NCI-H526 treated with DMSO at 0.1 percent for 48 hours (cell line): ENCODE results near the gene HSBP1L1.

Source experiments
- DNase-seq: peaks from one replicate; lab custom pipeline; 2025; lab: John Stamatoyannopoulos, UW

HSBP1L1 gene

DNA sequence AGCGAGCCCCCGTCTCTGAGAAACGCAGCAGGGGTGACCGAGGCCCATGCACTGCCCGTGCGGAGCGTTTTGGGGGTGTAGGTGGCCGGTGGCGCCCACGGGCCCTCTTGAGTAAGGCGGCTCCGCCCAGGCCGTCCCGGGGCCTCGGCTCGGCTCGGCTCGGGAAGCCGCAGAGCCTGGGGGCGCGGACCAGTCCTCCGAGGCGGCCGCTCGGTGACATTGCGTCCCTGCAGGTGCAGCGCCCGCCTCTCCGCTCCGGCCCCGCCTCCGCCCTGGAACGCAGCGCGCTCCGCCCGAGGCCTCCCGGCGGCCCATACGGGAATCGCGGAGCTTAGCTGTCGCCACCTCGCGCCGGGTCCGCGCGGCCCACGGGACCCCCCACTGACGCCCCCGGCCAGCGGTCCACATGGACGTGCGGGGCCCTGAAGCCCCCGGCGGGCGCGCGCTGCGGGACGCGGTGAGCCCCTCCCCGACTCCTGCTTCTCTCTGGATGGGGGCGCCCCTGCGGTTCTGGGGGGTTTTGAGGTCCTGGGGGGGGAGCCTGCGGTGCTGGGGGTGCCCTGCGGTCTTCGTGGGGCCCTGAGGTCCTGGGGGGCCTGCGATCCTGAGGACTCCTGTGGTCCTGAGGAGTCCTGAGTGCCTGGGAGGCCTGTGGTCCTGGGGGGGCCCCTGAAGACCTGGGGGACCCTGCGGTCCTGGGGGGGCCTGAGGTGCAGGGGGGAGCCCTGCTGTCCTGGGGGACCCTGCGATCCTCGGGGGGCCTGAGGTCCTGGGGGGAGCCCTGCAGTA, at the start of gene HSBP1L1:
Gene HSBP1L1, plus strand, starts transcription at position 314 of the 789 bp plus-strand sequence. Its CDS starts 93 bp downstream, at position 407.
- DNase-seq: peak; percentile 29

DNA sequence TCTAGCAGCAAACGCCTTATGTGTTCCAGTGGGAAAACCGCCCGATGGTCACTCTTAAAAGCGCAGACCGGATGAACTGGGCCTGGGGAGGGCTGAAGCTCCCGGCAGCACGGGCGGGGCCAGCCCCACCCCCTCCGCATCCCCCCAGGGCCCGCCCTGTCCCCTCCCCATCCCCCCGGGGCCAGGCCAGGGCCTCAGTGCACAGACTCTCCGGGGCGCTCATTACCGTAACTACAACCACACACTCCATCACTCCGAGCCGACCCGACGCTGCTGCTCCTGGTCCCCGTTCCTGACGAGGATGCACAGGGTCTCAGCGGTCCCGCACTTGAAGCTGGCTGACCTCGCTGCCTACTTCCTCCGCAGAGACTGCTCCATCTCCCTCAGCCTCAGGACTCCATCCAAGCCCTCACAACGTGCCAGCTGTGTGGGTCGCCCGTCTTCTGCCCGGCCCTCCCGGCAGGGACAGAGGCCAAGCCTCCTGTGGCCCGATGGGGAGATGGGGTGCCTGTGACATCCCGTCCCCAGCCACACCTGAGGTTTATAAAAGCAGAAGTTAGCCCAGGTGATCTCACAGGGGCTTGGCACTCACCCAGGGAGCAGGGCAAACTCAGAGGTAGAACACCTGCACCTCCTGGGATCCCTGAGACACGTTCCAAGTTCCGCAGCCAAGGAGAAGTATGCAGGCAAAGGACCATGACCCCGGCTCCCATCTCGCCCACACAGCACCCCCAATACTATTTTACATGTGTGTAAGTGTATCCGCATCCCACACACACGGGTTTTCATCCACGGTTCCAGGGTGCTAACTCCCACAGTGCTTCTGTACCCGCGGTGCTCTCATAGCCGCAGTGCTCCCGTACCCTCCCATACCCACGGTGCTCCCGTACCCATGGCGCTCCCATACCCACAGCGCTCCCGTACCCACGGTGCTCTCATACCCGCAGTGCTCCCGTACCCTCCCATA, 49.0 kb upstream of the HSBP1L1 start:
- no peak for DNase-seq

- no peak for DNase-seq
Measured at GRCh38 chr18:79916128-79916494, 48.3 kb upstream of the HSBP1L1 start.

DNA sequence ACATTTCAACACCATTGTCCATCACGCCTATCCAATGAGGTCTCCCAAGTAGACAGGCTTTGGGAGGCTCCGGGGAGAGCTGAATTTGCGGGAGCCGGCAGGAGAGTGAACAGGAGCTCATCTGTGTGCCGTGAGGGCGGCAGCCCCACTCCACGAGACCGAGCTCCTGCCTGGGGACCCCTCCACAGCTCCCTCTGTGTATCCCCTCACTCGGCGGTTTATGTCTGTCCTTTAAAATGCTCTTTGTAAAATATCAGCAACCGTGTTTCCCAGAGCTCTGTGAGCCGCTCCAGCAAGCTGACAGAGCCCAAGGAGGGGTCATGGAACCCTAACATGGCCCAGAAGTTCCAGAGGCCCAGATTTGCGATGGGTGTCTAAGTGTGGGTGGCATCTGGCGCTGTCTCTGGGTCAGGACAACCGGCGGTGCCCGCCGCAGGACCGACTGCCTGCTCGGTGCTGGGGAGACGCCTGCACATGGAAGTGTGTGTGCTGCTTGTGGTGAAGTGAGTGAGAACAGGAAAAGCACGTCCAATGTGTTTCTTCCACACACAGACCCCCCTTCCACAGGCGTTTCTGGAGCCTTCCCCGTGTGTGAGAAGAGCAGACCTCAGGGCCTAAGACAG, 47.8 kb upstream of the HSBP1L1 start:
- no peak for DNase-seq

DNA sequence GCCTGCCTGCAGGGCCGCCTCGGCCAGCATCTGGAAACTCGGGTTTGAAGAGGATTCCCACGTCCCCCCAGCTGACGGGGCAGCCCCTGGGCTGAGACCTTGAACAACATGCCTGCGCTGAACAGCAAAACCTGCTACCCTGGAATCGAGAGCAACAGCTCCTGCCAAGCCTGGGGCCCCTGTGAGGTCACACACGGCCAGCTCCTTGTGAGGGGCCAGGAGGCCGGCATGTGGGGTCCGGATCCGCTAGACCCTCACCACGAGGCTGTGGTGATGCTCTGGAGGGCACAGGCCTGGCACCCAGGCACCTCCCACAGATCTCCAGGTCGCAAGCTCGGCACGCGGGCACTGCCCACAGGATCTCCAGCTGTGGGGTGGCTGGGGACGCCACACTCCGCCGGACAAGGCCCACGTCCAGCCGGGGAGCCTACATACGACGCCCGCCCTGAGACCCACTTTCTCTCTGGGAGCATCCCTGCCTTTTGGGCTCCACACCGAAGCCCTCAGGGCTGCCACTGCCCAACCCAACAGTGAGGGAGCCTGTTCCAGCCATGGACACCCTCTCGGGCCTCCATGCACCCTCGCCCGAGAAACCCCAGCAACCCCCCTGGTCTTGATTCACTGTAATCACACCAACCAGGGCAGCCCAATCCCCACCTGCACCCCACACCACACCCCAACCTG, 47.1 kb upstream of the HSBP1L1 start:
- DNase-seq: no peak

- no peak for DNase-seq
Measured at GRCh38 chr18:79917853-79918614, 46.4 kb upstream of the HSBP1L1 start.

DNA sequence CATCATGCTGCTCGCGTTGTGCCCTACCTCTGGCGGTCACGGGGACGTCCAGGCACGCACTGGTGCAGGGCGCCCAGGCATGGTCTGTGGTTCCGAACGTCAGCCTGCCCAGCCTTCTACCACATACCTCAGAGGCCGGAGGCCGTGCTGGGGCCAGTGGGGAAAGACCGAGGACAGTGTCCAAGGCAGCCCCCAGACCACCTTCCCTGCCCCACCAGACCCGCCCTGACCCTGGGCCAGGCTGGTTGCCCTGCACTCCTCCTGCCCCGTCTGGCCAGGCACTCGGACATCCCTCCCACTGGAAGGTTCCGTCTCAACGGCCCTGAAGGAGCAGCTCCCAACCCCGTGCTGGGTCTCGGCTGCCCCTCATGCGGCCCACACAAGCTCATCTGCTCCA, 45.8 kb upstream of the HSBP1L1 start:
- DNase-seq: no peak

DNA sequence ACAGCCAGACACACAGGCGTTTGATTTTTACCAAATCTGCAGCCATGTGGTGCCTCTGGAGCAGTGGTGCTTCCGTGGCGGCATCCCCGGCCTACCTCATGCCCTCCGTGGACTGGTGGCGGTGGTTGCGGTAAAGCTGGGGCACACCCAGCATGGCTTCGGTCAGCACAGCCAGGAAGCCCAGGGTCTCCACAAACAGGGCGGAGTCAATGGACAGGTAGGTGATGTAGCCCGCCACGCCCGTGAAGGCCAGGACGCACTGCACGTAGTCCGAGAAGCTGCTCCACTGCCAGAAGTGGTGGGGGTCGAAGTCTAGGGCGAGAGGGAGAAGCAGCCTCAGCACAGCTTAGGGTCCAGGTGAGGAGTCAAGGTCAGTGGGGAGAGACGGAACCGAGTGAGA, 45.4 kb upstream of the HSBP1L1 start:
- no peak for DNase-seq

DNA sequence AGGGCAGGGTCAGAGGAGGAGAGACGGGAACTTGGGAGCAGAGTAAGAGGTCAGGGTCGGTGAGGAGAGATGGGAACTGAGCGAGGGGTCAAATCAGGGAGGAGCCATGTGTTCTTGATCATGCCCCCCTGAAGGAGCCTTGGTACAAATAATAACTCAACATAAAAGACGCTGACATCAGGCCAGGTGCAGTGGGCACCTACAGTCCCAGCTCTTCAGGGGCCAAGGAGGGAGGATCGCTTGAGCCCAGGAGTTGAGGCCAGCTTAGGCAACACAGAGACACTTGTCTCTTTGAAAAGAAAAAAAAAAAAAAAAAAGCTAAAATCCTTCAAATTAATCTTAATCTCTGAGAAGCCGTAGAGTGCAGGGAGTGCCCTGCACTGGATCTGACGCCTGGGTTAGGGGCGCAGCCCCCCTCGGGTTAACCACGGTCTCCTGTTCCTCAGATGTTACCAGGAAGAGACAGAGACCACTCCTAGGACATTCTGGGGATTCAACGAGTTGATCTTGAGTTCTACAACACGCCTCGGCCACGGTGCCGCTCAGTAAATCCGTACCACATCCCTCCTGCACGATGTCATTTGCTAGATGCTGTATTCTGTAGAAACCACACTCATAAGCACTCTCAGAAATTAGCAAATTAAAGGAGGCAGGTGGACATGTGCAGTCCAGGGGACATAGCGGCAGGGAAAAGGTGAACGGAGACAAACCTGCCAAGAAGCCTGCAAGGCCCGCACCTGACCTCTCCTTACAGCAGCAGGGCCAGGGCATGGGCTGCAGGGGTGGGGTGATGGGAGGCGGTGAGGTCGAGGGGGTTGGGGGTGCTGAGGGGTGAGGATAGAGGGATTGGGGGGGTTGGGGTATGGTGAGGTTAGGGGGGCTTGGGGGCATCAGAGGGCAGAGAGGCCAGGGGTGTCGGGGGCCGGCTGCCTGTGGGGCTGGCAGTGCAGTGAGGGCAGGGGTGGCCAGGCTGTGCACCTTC, 42.2 kb upstream of the HSBP1L1 start:
- DNase-seq: no peak

DNA sequence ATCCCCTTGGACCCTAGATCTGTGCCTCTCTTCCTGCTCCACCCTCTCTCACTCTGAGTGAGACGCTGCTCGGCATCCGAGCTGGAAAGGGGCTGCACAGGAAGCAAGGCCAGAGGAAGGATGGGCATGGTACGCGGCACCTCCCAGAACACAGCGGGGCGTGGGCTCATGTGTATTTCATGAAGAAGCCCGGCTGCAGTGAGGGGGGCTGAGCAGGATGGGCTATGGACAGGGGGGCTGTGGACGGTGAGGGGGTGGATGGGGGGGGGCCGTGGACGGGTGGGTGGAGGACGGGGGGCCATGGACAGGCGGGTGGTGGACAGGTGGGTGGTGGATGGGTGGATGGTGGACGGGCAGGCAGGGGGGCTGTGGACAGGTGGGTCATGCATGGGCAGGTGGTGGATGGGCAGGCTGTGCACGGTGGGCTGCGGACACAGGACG, 41.5 kb upstream of the HSBP1L1 start:
- DNase-seq: no peak

DNA sequence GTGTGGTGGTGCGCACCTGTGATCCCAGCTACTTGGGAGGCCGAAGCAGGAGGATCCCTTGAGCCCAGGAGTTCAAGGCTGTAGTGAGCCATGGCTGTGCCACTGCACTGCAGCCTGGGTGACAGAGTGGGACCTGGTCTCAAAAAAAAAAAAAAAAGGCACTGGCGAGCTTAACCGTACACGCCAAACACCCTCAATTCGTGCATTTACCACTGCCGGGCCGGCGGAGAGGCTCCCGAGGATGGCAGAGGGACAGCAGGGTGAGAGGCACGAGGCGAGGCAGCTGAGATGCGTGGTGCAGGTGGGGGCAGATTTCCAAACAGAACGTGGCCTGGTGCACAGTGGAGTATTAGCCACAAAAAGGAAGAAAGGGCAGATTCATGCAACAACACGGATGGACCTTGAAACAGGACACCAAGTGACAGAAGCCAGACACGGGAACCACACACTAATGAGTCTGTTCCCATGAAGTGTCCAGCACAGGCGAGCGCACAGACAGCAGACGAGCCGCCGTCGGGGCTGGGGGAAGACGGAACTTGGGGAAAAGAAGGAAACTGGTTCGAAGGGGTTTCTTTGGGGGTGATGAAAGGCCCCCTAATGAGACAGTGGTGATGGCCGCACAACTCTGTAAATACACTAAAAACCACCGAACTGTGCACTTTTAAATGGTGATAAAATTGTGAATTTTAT, 40.4 kb upstream of the HSBP1L1 start:
- DNase-seq: no peak

DNA sequence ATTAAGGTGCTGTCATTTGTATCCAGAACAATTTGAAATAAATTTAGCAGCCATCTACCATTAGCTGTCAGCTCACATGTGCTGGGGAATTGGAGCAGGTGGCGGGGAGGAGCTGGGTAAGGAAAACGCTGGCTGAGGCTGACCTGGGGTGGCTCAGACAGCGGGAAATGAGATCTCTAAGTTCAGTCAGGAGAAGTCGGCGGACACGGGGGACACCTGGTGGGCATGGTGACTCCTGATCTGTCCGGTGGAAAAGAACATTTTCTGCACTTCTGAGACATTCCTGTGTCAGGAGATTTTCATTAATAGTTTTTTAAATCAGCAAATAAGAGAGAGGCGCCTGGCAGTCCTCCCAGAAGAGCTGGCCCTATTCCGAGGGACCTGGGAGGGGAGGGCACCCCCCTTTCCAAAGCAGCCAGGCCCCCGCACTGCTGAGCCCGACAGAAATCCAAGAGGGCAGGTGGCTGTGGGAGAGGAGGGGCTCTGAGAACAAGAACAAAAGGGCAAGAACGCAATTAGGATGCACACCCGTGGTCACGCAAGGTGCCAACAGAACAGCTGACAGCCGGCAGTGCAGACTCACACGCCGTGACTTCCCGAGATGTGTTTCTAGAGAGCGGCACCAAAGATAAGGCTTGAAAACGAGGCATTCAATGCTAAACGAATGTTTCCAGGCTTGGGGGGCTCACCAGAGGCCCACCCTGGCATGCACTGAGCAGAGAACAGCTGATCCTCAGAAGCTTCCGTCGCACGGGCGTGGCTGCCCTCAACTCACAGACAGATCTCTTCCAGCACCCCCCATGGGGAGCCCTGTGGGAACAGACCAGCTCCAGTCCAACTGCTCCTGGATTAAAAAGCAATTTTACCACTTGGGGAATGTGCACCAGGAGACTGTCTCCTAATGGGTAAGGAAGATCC, 39.4 kb upstream of the HSBP1L1 start:
- DNase-seq: no peak

DNA sequence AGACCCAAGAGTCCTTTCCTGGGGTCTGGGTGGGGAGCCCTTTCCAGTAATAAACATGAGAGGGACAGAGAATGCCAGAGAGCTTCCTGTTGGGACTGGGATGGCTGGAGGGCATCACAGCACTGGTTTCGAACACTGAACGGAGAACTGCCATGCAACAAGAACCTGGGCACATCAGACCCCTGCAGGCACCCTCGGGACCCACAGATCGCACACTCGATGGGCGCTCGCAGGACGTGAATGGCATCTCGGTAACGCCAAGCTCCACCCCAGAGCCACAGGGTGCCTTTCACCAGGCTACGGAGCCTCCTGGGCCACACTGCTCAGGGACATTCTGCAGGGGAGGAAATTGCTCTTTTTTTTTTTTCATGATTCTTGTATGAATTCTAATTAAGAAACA, 38.1 kb upstream of the HSBP1L1 start:
- no peak for DNase-seq

DNA sequence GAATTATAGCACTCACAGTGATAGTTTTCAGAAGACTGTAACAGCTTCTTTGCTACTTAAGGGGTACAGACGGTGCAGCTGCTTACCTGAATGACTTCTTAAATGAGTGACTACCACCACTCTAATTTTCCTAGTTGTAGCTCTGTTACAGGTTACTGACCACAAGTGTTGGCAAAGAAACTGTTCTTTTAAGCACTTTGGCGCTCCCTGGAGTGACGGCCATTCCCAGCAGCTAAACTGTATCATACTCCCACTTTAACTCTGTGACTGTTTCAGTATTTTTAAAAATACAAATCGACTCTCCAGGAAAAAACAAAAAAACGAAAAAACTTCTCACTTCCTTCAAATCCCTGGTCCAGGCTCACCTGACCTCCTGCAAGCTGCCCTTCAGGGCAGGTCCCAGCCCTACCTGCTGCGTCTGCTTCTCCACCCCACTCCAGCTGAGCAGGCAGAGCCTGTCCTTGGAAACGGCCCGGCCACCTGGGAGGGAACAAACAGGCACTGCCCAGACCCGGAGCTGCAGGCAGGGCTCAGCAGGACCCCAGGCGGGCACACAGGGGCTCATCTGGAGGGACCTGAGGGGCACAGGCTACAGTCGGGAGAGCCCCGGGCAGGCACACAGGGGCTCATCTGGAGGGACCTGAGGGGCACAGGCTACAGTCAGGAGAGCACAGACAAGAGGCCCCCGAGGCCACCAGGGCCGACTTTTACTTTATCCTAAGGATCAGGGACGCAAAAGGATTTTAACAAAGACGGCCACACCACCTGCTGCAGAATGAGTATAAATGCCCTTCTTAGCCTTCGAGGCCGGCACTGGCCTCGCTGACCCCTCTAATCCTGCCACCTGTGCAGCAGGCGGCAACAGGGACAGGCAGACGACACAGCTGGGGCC, 37.5 kb upstream of the HSBP1L1 start:
- DNase-seq: no peak

DNA sequence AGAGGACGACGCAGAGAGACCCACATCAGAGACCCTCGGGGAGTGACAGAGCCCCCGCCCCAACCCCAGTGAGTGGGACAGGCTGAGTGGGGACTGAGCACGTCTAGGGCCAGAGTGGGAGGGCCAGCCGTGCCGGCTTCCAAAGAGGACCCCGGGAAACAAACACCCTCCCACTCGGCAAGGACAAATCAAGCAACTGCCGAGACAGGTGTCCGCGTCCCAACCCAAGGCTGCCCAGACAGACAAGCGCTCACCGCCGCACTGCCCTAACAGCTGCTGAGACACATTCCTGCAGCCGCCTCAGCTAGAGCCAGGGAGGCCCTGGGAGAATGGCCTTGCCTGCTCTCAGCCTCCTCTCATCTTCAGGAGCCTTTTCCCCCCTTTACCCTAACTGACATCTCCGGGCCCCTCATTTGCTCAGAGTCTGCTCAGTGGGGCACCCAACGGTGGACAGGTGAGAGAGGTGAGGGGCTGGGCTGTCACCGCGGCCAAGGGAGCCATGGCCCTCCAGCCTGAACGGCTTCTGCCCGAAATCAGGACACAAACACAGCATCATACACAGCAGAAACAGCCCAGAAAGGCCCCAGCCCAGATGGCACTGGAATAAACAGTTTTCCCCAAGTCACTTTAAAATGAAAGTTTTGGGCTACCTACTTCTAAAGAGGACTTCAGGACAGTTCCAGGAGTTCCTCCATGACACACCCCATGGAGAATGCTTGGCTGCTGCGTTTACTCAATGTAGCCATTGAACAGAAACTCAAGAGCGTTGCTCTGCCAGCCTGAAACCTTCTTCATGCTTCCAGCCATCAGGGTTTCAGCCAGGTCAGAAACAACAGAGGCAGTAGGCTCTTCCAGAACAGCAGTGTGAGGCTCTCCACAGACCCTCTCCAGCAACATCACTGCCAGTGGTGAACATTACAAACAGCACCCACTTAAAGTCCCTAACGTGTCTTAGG, 36.6 kb upstream of the HSBP1L1 start:
- no peak for DNase-seq

GRCh38 chr18:79928563-79928960, 35.9 kb upstream of the HSBP1L1 start:
- no peak for DNase-seq
